GM12801 (cell line): ENCODE measurements around the gene CASS4.

Experiments used
- TF ChIP-seq, protein P1 (sequence below): IDR thresholded peaks from one replicate; pipeline ENCODE4 v1.5.1; 2011; ENCODE audit warnings: control low read depth; ENCODE audit not compliant: insufficient read length; ENCODE audit errors: extremely low read depth

Gene CASS4

GRCh38 chr20:56501116-56501515, 89.1 kb downstream of the CASS4 start:
- TF ChIP-seq, protein P1, sequence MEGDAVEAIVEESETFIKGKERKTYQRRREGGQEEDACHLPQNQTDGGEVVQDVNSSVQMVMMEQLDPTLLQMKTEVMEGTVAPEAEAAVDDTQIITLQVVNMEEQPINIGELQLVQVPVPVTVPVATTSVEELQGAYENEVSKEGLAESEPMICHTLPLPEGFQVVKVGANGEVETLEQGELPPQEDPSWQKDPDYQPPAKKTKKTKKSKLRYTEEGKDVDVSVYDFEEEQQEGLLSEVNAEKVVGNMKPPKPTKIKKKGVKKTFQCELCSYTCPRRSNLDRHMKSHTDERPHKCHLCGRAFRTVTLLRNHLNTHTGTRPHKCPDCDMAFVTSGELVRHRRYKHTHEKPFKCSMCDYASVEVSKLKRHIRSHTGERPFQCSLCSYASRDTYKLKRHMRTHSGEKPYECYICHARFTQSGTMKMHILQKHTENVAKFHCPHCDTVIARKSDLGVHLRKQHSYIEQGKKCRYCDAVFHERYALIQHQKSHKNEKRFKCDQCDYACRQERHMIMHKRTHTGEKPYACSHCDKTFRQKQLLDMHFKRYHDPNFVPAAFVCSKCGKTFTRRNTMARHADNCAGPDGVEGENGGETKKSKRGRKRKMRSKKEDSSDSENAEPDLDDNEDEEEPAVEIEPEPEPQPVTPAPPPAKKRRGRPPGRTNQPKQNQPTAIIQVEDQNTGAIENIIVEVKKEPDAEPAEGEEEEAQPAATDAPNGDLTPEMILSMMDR = no peak

DNA sequence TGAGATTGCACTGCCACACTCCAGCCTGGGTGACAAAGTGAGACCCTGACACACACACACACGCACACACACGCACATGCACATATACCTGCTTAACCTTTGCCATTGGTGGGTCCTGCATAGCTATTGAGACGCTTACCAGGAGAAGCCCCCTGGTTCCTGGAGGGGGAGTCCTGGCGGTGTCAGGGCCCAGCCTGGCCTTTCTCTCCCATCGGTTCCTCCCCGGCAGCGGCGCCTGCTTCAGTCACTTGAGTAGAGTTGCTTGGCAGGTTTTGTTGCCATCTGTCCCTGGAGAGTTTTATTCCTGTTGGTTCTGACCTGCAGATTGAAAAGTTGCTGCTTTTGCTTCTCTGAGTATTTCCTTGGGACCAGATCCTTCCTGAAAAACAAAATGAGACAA, 91.9 kb downstream of the CASS4 start:
- TF ChIP-seq, protein P1 = no peak

DNA sequence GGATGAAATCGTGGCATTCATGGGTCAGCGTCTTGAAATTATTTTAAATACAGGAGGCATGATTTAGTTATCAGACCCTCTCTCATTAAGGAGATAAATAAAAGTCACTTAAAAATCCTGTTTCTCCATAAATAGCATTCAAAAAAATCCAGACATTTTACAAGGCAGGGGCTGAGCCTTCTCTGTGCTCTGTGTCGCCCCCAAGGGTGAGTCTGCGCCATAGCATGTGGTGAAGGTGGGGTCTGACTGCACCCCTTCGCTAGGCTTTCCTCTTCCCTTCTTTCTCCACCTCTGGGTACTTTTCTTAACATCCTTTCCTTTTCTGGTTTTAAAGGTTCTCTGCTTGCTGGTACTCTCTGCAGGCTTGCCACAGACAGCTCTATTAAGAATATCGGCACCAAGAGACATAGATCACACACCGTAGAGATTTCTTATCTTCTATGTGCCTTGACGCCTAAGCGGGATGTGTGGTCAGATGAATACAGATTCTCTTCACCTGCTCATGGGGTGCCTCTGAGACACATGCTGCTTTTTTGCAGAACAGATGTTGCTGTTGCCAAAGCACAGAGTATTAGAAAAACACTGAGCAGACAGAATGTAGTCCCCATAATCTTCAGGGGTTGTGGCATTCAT, 92.4 kb downstream of the CASS4 start:
- TF ChIP-seq, protein P1 = no peak

DNA sequence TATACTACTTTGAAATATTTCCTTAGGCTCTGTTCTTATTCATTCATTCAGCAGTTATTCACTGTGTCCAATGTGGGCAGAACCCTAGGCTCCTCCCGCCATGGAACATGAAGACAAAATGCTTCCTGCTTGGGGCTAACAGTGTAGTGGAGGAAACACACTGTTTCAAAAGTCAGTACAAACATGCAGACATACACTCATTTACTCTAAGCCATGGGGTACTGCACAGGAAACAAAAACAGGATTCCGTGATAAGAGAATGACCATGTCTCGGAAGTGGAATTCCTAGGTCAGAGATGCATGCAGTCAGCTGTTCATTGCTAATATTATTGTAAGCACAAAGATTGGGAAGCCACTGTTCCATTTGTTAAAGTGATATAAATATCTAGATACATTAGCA, 94.0 kb downstream of the CASS4 start:
- TF ChIP-seq, protein P1 = no peak
